ENCODE measurements around the gene TDG. TPM values are rescaled to one million over a fixed set of nuclear protein-coding genes. Genes with fewer than 3 reads are reported as not detected.
A peak's percentile ranks its signal among the peaks of the same experiment; 100 is the strongest.

TDG gene
- total and polyA plus RNA-seq, 10 of the 15 experiments (the other 5 are each of a cell fraction or from before 2014, with no cell fraction given) = 29.7 to 68.8 (median 51.2) TPM

DNA sequence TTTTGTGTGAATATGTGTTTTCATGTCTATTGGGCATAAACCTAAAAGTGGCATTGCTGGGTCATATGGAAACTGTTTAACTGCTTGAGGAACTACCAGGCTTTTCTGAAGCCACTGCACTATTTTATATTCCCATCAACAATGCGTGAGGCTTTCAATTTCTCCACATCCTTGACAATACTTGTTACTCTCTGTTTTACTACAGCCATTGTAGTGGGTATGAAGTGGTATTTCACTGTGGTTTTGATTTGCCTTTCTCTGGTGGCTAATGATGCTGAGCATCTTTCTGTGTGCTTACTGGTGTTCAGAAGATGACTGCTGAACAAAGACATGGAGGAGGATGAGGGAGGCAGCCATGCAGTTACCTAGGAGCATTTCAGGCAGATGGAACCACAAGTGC lies 13.2 kb upstream of the TDG start:
- Histone ChIP-seq H3K79me2 (ENCODE audit: control insufficient read depth, insufficient read depth, low read length) (peaks cover 20% of the 10 kb centered on the region), H4K20me1 (ENCODE audit: control insufficient read depth, insufficient read depth) (no peaks in the 10 kb centered on the region), H3K9me3 (replicated peaks; ENCODE audit: control insufficient read depth, insufficient read depth, low read length) (no peaks in the 10 kb centered on the region), H3K36me3 (ENCODE audit: control insufficient read depth in 2 of 2, insufficient read depth in 2 of 2, low read length in 1 of 2) (peaks cover 8 to 32% of the 10 kb centered on the region in 2 experiments; a peak in 3 of 4 replicates), H2AFZ (ENCODE audit: control insufficient read depth, low read depth, low read length) (no peak overlapping the region), H3K4me2 (ENCODE audit: control insufficient read depth, insufficient read depth) (no peak overlapping the region), H3K4me3 (no peak overlapping the region), H3K27ac (ENCODE audit: control insufficient read depth, insufficient read depth) (no peak overlapping the region; the same call in 1 of the 2 replicates), H3K9ac (ENCODE audit: control insufficient read depth, insufficient read depth, low read length) (no peak overlapping the region), H3K4me1 (ENCODE audit: control insufficient read depth, insufficient read depth, low read length) (peaks cover 8% of the 10 kb centered on the region), H3K27me3 (replicated peaks in 1 of 2; ENCODE audit: control insufficient read depth in 2 of 2, insufficient read depth in 2 of 2, low read length in 1 of 2) (no peaks in the 10 kb centered on the region)
- WGBS (ENCODE audit: insufficient coverage, insufficient replicate concordance, low lambda C conversion rate, missing lambda C conversion rate) = 0% methylated on average over 1 of the region's 1 CpG
- ChIA-PET POLR2A (interaction anchor here (0.6 to 2.5 kb wide), 4 partner anchors 12 to 110 kb away, joined by 5 to 15 read pairs (median 6); partner anchors contain the start of gene TDG), CTCF (interaction anchor here (1.1 to 3.9 kb wide), 6 partner anchors 10 to 156 kb away, joined by 3 to 17 read pairs (median 6); partner anchors contain the start of gene TDG), RAD21 (ENCODE audit: unreplicated experiment) (interaction anchor here (0.5 to 0.9 kb wide), 2 partner anchors 15 to 26 kb away, joined by 3 to 5 read pairs; no protein-coding TSS in a partner anchor), SMC1A (ENCODE audit: uncharacterized antibody, unreplicated experiment) (interaction anchor here (0.6 to 8.1 kb wide), 12 partner anchors 10 to 394 kb away, joined by 3 to 67 read pairs (median 5); partner anchors contain the start of gene TDG)
- TF ChIP-seq EP300 (IDR thresholded peaks at IDR 0.05; ENCODE audit: borderline replicate concordance in 1 of 2, control insufficient read depth in 1 of 2, low read depth in 2 of 2, low read length in 2 of 2) = peak in 1 of 2 experiments; percentile 60; a peak in 2 of 4 replicates
- TF ChIP-seq BACH1 (IDR thresholded peaks at IDR 0.05; ENCODE audit: borderline replicate concordance) = 0 out of 2 replicates have a peak, but pooled peaks have one; percentile 24
- TF ChIP-seq MTA2 (IDR thresholded peaks at IDR 0.05; ENCODE audit: low read depth) = peak; percentile 72
- peak; percentile 27 to 37; a peak in 1 of 4 replicates for TF ChIP-seq BHLHE40 (IDR thresholded peaks at IDR 0.05; ENCODE audit: borderline replicate concordance in 1 of 2, low read depth in 2 of 2, low read length in 1 of 2)
- TF ChIP-seq KDM1A (IDR thresholded peaks at IDR 0.05; ENCODE audit: borderline replicate concordance) = no peak
- peak; percentile 59 for TF ChIP-seq RUNX3 (IDR thresholded peaks at IDR 0.05; ENCODE audit: low read length)
- TF ChIP-seq, protein P1, sequence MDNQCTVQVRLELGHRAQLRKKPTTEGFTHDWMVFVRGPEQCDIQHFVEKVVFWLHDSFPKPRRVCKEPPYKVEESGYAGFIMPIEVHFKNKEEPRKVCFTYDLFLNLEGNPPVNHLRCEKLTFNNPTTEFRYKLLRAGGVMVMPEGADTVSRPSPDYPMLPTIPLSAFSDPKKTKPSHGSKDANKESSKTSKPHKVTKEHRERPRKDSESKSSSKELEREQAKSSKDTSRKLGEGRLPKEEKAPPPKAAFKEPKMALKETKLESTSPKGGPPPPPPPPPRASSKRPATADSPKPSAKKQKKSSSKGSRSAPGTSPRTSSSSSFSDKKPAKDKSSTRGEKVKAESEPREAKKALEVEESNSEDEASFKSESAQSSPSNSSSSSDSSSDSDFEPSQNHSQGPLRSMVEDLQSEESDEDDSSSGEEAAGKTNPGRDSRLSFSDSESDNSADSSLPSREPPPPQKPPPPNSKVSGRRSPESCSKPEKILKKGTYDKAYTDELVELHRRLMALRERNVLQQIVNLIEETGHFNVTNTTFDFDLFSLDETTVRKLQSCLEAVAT (IDR thresholded peaks at IDR 0.05) = 0 out of 2 replicates have a peak, but pooled peaks have one; percentile 26
- no peak for TF ChIP-seq SREBF1 (IDR thresholded peaks at IDR 0.05; ENCODE audit: low read length)
- 0 out of 3 replicates have a peak, but pooled peaks have one; percentile 43 for TF ChIP-seq POU2F2 (IDR thresholded peaks at IDR 0.05; ENCODE audit: borderline replicate concordance, low read depth, low read length)
- peak in 1 of 2 experiments; percentile 62; a peak in 3 of 4 replicates for TF ChIP-seq IKZF2 (IDR thresholded peaks at IDR 0.05)
- TF ChIP-seq MTA3 (IDR thresholded peaks at IDR 0.05; ENCODE audit: borderline replicate concordance, low read length) = 0 out of 2 replicates have a peak, but pooled peaks have one; percentile 9
- peak; percentile 38; the same call in 1 of the 2 replicates for TF ChIP-seq PAX5 (IDR thresholded peaks at IDR 0.05; ENCODE audit: borderline replicate concordance, low read depth, low read length)
- TF ChIP-seq IKZF1 (conservative IDR thresholded peaks at IDR 0.05) = peak; percentile 45; the same call in 1 of the 2 replicates
- no peak for TF ChIP-seq WRNIP1 (IDR thresholded peaks at IDR 0.05; ENCODE audit: borderline replicate concordance, low read depth, low read length)
- in situ Hi-C loops (cut with MboI) = no loop called here
- intact Hi-C loops (cut with micrococcal nuclease; ENCODE audit: unreplicated experiment) = loop anchor here (2.0 kb wide), 1 partner anchor 22 kb away; the partner anchor contains the start of gene HSP90B1
- FAIRE-seq (no peak), ATAC-seq (peak; percentile 22), DNase-seq (ENCODE audit: low read depth, low spot score) (no peak)
- BruUV-seq (replicated peaks) = no TSS peak

Measured in GM12878 (cell line).